ENCODE results near the gene BICDL2.

The BICDL2 gene

GRCh38 chr16:3017344-3017743 is 19.4 kb downstream of the BICDL2 start:
- no peak overlapping the region for H3K27ac ChIP-seq
- H3K4me3 ChIP-seq: no peak overlapping the region

GRCh38 chr16:3015865-3016521 is 20.8 kb downstream of the BICDL2 start:
- no peak overlapping the region for H3K4me3 ChIP-seq
- no peak overlapping the region for H3K27ac ChIP-seq

- no peak overlapping the region for H3K4me3 ChIP-seq
- no peak overlapping the region for H3K27ac ChIP-seq
Measured at GRCh38 chr16:3014971-3015370, 21.8 kb downstream of the BICDL2 start.

GRCh38 chr16:3013998-3014690 is 22.6 kb downstream of the BICDL2 start:
- Histone ChIP-seq H3K27ac (no peak overlapping the region), H3K4me3 (no peak overlapping the region)

- H3K4me3 ChIP-seq: no peak overlapping the region
- H3K27ac ChIP-seq: no peak overlapping the region
Measured at GRCh38 chr16:3013491-3013951, 23.2 kb downstream of the BICDL2 start.

GRCh38 chr16:3012828-3013420 is 23.8 kb downstream of the BICDL2 start, which contains the start of gene CLDN9:
TSS of gene CLDN9 (plus strand) at chr16:3012923. CDS start at chr16:3013363, 440 bp downstream.
- Histone ChIP-seq H3K4me3 (no peak within 1 kb of the TSS), H3K27ac (no peak within 1 kb of the TSS)

- Histone ChIP-seq H3K27ac (no peak overlapping the region), H3K4me3 (no peak overlapping the region)
Measured at GRCh38 chr16:3012246-3012645, 24.5 kb downstream of the BICDL2 start.

GRCh38 chr16:3010510-3010909 is 26.2 kb downstream of the BICDL2 start:
- no peak overlapping the region for H3K27ac ChIP-seq

GRCh38 chr16:3009568-3010390 is 27.0 kb downstream of the BICDL2 start:
- Histone ChIP-seq H3K4me3 (no peak overlapping the region), H3K27ac (no peak overlapping the region)

More at GRCh38 chr16:3010510-3010909, 26.2 kb downstream of the BICDL2 start:
- no peak overlapping the region for H3K4me3 ChIP-seq

GRCh38 chr16:3008690-3009037 is 28.1 kb downstream of the BICDL2 start:
- Histone ChIP-seq H3K4me3 (no peak overlapping the region), H3K27ac (peak overlapping the region in 5 of 21 experiments; percentile 9 to 73 (median 48))

GRCh38 chr16:3007957-3008689 is 28.6 kb downstream of the BICDL2 start:
- H3K27ac ChIP-seq: peak overlapping the region in 8 of 21 experiments; percentile 9 to 73 (median 46)
- H3K4me3 ChIP-seq: peak overlapping the region in 1 of 7 experiments; percentile 1

GRCh38 chr16:3007059-3007956 is 29.4 kb downstream of the BICDL2 start:
- H3K4me3 ChIP-seq: peak overlapping the region in 1 of 7 experiments; percentile 1

GRCh38 chr16:3004781-3005284 is 31.9 kb downstream of the BICDL2 start:
- peak overlapping the region in 3 of 21 experiments; percentile 5 to 55 (median 54) for H3K27ac ChIP-seq
- peak overlapping the region in 4 of 7 experiments; percentile 9 to 30 (median 21) for H3K4me3 ChIP-seq

More at GRCh38 chr16:3007059-3007956, 29.4 kb downstream of the BICDL2 start:
- peak overlapping the region in 8 of 21 experiments; percentile 15 to 73 (median 38) for H3K27ac ChIP-seq

- peak overlapping the region in 2 of 7 experiments; percentile 19 to 30 for H3K4me3 ChIP-seq
- H3K27ac ChIP-seq: no peak overlapping the region
Measured at GRCh38 chr16:3004319-3004718, 32.4 kb downstream of the BICDL2 start.

GRCh38 chr16:3003582-3004270 is 33.0 kb downstream of the BICDL2 start:
- Histone ChIP-seq H3K4me3 (peak overlapping the region in 2 of 7 experiments; percentile 19 to 30), H3K27ac (no peak overlapping the region)

GRCh38 chr16:3001316-3001715 is 35.4 kb downstream of the BICDL2 start:
- H3K4me3 ChIP-seq: no peak overlapping the region
- no peak overlapping the region for H3K27ac ChIP-seq

- Histone ChIP-seq H3K27ac (no peak overlapping the region), H3K4me3 (no peak overlapping the region)
Measured at GRCh38 chr16:3000540-3000939, 36.2 kb downstream of the BICDL2 start.
